ENCODE measurements around the gene CLCN4.

Gene CLCN4

DNA sequence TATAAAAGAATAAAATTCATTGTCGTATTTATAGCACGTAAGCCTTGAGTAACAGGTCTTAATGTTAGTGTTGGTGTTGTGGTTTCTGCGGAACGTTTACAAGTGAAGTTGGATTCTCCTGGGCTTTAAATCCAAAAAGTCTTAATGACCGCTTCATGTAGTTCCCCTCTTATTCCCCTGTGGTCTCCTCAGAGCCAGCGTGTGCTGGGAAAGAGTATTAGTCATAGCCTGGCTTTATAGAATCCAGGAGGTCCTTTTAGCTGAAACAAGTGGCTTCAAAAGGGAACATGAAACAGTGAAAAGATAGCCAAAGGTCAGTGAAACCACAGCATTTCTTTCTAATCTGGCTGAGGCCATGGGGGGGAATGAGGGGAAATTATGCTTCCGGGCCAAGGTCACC is 79.1 kb downstream of the CLCN4 start:
- Histone ChIP-seq H3K4me1 (ENCODE audit: control insufficient read depth, insufficient read depth, low read length) (no peaks in the 10 kb centered on the region; the same call in 1 of the 2 replicates), H3K36me3 (ENCODE audit: control insufficient read depth, insufficient read depth, low read length) (no peaks in the 10 kb centered on the region), H3K27me3 (ENCODE audit: control insufficient read depth, insufficient read depth, low read length) (no peaks in the 10 kb centered on the region), H3K4me3 (ENCODE audit: low read length) (no peak overlapping the region), H3K9me3 (ENCODE audit: control insufficient read depth, insufficient read depth, low read length) (no peaks in the 10 kb centered on the region), H3K27ac (ENCODE audit: low read length) (no peak overlapping the region)
- DNase-seq (ENCODE audit: low read depth, low spot score) = no peak
- WGBS (ENCODE audit: insufficient coverage, insufficient read length) = no CpG with 5 or more reads among the region's 7 CpGs

DNA sequence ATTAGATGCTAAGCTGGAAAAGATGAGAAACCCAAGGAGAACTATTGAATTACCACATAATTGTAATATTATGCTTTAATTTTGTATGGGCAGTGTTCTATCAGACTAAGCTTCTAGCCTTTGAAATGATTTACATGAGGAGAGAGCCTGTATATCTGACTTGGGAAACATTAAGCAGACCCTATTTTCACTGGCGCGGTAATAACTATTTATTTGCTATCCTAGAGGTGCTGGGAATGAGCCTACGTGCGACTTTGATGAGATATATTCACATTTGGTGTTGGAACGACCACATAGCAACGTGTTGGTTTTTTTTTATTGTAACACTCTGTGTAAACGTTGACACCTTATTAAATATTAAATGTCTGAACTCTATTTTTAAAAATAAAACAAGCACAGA is 80.5 kb downstream of the CLCN4 start:
- Histone ChIP-seq H3K27ac (ENCODE audit: low read length) (no peak overlapping the region), H3K4me1 (ENCODE audit: control insufficient read depth, insufficient read depth, low read length) (no peaks in the 10 kb centered on the region; the same call in 1 of the 2 replicates), H3K27me3 (ENCODE audit: control insufficient read depth, insufficient read depth, low read length) (no peaks in the 10 kb centered on the region), H3K9me3 (ENCODE audit: control insufficient read depth, insufficient read depth, low read length) (no peaks in the 10 kb centered on the region), H3K36me3 (ENCODE audit: control insufficient read depth, insufficient read depth, low read length) (no peaks in the 10 kb centered on the region), H3K4me3 (ENCODE audit: low read length) (no peak overlapping the region)
- no CpG with 5 or more reads among the region's 7 CpGs for WGBS (ENCODE audit: insufficient coverage, insufficient read length)
- no peak for DNase-seq (ENCODE audit: low read depth, low spot score)

DNA sequence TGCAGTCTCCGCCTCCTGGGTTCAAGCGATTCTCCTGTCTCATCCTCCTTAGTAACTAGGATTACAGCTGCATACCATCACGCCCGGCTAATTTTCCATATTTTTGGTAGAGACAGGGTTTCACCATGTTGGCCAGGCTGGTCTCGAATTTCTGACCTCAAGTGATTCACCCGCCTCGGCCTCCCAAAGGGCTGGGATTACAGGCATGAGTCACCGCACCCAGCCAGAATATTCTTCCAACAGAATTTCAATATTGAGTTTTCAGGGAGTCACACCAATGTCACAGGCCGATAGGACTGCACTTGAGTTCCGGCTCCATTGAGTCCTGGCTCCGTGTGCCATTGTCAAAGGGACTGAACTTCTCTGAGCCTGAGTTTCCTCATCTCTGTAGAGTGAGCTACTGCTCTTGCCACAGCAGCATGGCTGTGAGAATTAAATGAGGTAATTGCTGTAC is 82.9 kb downstream of the CLCN4 start:
- WGBS (ENCODE audit: insufficient coverage, insufficient read length) = no CpG with 5 or more reads among the region's 11 CpGs
- no peak overlapping the region for H3K4me3 ChIP-seq (ENCODE audit: low read length)

DNA sequence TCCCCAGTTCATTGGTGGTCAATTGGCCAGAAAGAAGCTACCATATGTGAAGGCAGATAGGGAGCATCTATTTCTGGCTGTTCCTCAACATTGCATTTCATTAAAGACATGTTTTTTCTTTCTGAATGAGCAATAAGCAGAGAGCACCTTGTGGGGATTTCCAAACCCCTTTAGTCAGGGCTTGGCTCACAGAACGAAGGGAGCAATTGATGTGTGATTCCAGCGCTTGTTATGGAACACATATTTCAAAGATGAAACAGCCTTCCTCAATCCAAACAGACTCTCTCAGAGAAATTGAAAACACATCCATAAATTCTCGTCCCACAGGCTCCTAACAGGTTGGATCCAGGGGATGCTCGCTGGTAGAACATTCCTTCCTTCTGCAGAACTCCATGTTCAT is 84.1 kb downstream of the CLCN4 start:
- Histone ChIP-seq H3K36me3 (ENCODE audit: control insufficient read depth, insufficient read depth, low read length) (no peaks in the 10 kb centered on the region), H3K9me3 (ENCODE audit: control insufficient read depth, insufficient read depth, low read length) (no peaks in the 10 kb centered on the region), H3K4me1 (ENCODE audit: control insufficient read depth, insufficient read depth, low read length) (no peaks in the 10 kb centered on the region; the same call in 1 of the 2 replicates), H3K4me3 (ENCODE audit: low read length) (no peak overlapping the region), H3K27me3 (ENCODE audit: control insufficient read depth, insufficient read depth, low read length) (no peaks in the 10 kb centered on the region), H3K27ac (ENCODE audit: low read length) (no peak overlapping the region)
- WGBS (ENCODE audit: insufficient coverage, insufficient read length) = no CpG with 5 or more reads among the region's 4 CpGs
- no peak for DNase-seq (ENCODE audit: low read depth, low spot score)

More for the DNA sequence above, 82.9 kb downstream of the CLCN4 start:
- Histone ChIP-seq H3K36me3 (ENCODE audit: control insufficient read depth, insufficient read depth, low read length) (no peaks in the 10 kb centered on the region), H3K9me3 (ENCODE audit: control insufficient read depth, insufficient read depth, low read length) (no peaks in the 10 kb centered on the region), H3K27me3 (ENCODE audit: control insufficient read depth, insufficient read depth, low read length) (no peaks in the 10 kb centered on the region), H3K27ac (ENCODE audit: low read length) (no peak overlapping the region), H3K4me1 (ENCODE audit: control insufficient read depth, insufficient read depth, low read length) (no peaks in the 10 kb centered on the region; the same call in 1 of the 2 replicates)
- DNase-seq (ENCODE audit: low read depth, low spot score) = no peak

DNA sequence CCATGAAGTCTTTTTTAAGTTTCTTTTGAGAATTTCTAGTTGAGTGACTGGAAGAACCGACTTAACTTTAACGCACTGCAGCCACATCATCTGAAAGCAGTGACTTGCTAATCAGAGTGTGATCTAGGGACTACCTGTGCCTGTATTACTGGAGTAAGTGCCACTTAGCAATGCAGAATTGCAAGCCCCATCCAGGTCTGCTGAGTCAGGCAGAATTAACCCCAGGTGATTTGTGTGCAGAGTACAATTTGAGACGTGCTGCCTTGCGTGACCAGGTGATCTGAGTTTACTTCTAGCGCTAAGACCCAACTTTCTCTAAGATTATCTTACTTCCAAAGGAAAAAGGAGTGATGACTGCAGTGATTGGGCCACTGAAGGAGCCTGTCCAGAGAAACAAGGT is 85.3 kb downstream of the CLCN4 start:
- Histone ChIP-seq H3K4me1 (ENCODE audit: control insufficient read depth, insufficient read depth, low read length) (no peaks in the 10 kb centered on the region; the same call in 1 of the 2 replicates), H3K27me3 (ENCODE audit: control insufficient read depth, insufficient read depth, low read length) (no peaks in the 10 kb centered on the region), H3K36me3 (ENCODE audit: control insufficient read depth, insufficient read depth, low read length) (no peaks in the 10 kb centered on the region), H3K4me3 (ENCODE audit: low read length) (no peak overlapping the region), H3K27ac (ENCODE audit: low read length) (no peak overlapping the region), H3K9me3 (ENCODE audit: control insufficient read depth, insufficient read depth, low read length) (no peaks in the 10 kb centered on the region)
- DNase-seq (ENCODE audit: low read depth, low spot score) = no peak
- no CpG with 5 or more reads among the region's 5 CpGs for WGBS (ENCODE audit: insufficient coverage, insufficient read length)

DNA sequence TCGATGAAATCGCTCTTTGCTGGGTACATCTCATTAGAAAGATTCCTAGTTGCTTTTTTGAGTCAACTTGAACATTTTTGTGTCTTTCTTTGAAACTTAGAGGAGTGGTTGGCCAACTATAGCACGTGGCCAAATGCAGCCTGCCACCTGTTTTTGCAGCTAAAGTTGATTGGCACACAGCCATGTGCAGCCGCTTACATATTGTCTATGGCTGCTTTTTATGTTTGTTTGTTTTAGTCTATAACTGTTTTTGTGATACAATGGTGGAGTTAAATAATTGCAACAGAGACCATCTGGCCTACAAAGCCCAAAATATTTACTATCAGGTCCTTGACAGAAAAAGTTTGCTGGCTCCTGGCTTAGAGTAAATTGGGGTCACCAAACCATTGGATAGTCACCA is 86.3 kb downstream of the CLCN4 start:
- H3K9me3 ChIP-seq (ENCODE audit: control insufficient read depth, insufficient read depth, low read length) = no peaks in the 10 kb centered on the region
- H3K4me3 ChIP-seq (ENCODE audit: low read length) = no peak overlapping the region
- no peaks in the 10 kb centered on the region for H3K27me3 ChIP-seq (ENCODE audit: control insufficient read depth, insufficient read depth, low read length)
- no CpG with 5 or more reads among the region's 4 CpGs for WGBS (ENCODE audit: insufficient coverage, insufficient read length)
- H3K36me3 ChIP-seq (ENCODE audit: control insufficient read depth, insufficient read depth, low read length) = no peaks in the 10 kb centered on the region
- H3K27ac ChIP-seq (ENCODE audit: low read length) = no peak overlapping the region
- H3K4me1 ChIP-seq (ENCODE audit: control insufficient read depth, insufficient read depth, low read length) = no peaks in the 10 kb centered on the region
- DNase-seq (ENCODE audit: low read depth, low spot score) = no peak

DNA sequence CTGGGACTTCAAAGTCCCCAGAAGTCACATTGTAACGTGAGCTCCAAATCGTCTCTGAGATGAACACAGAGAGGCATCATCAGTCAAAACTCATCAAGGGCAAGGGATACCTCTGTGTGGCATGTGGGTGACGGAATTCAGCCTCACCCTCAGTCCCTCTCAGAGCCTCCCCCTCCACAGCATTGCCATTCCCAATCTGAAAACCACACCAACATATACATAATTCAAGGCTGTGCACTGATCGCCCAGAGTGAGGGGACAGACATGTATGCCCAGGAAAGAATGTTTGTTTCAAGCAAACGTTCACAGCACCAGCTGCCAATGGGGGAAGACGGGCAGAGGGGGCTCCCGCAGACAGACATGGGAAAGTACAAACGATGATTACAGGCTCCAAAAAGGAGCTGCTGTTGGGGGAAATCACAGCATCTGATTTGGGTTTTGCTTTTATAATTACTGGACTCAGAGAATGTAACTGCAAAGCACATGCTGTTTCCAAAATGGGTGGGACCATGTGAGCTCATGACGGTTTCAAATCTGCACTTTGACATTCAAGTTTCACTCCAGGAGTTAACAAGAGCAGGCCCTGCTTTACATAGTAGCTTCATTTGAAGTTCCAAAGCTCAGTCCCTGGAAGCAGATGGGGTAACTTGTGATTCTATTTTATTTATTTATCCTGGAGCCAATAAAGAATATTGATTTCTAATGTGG is 88.3 kb downstream of the CLCN4 start:
- WGBS (ENCODE audit: insufficient coverage, insufficient read length) = no CpG with 5 or more reads among the region's 9 CpGs
- no peak for DNase-seq (ENCODE audit: low read depth, low spot score)
- H3K27ac ChIP-seq (ENCODE audit: low read length) = no peak overlapping the region
- no peaks in the 10 kb centered on the region for H3K27me3 ChIP-seq (ENCODE audit: control insufficient read depth, insufficient read depth, low read length)
- H3K4me3 ChIP-seq (ENCODE audit: low read length) = no peak overlapping the region
- H3K9me3 ChIP-seq (ENCODE audit: control insufficient read depth, insufficient read depth, low read length) = no peaks in the 10 kb centered on the region
- no peaks in the 10 kb centered on the region for H3K4me1 ChIP-seq (ENCODE audit: control insufficient read depth, insufficient read depth, low read length)
- H3K36me3 ChIP-seq (ENCODE audit: control insufficient read depth, insufficient read depth, low read length) = no peaks in the 10 kb centered on the region

DNA sequence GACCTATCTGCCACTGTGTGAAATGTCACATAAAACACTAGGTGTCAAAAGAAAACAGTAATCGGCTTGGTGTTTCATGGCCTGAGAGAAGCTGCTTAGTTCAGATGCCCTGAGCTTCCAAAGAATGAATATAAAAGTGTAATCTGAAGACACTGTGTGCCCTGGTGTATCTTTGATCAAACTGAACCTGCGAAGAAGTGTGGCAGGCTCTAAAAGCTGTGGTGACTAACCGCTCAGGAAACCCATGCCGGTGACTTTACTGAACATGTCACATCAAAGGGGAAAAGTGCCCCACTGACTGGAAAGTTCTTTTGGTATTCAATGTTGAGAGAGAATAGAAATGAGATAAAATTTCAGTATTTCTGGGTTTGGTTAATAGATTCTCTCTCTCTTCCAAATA is 89.1 kb downstream of the CLCN4 start:
- Histone ChIP-seq H3K4me3 (ENCODE audit: low read length) (no peak overlapping the region), H3K36me3 (ENCODE audit: control insufficient read depth, insufficient read depth, low read length) (no peaks in the 10 kb centered on the region), H3K27me3 (ENCODE audit: control insufficient read depth, insufficient read depth, low read length) (no peaks in the 10 kb centered on the region), H3K27ac (ENCODE audit: low read length) (no peak overlapping the region), H3K4me1 (ENCODE audit: control insufficient read depth, insufficient read depth, low read length) (no peaks in the 10 kb centered on the region), H3K9me3 (ENCODE audit: control insufficient read depth, insufficient read depth, low read length) (no peaks in the 10 kb centered on the region)
- DNase-seq (ENCODE audit: low read depth, low spot score) = no peak
- no CpG with 5 or more reads among the region's 4 CpGs for WGBS (ENCODE audit: insufficient coverage, insufficient read length)

DNA sequence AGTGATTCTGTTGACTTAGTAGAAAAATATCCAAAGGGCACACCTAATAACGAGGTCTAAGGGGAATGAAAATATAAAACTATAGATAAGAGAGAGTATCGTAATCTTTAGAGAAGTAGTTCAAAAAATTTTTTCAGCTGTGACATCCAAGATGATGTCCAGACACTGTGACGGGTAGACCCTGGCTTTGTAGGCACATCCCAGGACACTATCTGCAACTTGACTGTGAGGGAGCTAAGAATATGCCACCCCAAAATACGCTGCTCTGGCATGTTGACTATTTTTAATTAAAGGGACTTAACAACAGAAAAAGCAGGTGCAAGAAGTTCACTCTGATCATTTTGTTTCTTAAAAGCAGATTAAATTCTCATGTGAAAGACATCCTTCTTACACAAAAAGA is 89.5 kb downstream of the CLCN4 start:
- Histone ChIP-seq H3K4me3 (ENCODE audit: low read length) (no peak overlapping the region), H3K36me3 (ENCODE audit: control insufficient read depth, insufficient read depth, low read length) (no peaks in the 10 kb centered on the region), H3K4me1 (ENCODE audit: control insufficient read depth, insufficient read depth, low read length) (no peaks in the 10 kb centered on the region), H3K27ac (ENCODE audit: low read length) (no peak overlapping the region), H3K27me3 (ENCODE audit: control insufficient read depth, insufficient read depth, low read length) (no peaks in the 10 kb centered on the region), H3K9me3 (ENCODE audit: control insufficient read depth, insufficient read depth, low read length) (no peaks in the 10 kb centered on the region)
- WGBS (ENCODE audit: insufficient coverage, insufficient read length) = no CpG with 5 or more reads among the region's 4 CpGs
- DNase-seq (ENCODE audit: low read depth, low spot score) = no peak

DNA sequence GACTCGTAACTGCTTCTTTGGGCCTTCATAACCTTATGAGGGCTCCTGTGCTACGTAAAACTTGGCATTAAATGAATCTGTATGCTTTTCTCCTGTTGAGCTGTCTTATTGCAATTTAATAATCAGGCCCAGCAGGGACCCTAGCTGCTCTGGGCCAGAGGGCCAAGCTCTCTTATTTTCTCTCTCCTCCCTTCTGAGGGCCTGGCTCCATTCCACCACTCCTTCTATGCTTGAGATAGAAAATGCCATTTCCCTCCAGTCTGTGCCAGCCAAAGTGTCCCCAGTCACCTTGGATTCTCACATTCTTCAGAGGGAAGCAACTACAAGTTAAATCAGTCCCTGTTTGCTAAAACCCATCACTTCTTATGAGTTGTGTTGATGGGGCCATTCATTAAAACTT is 90.1 kb downstream of the CLCN4 start:
- Histone ChIP-seq H3K27me3 (ENCODE audit: control insufficient read depth, insufficient read depth, low read length) (no peaks in the 10 kb centered on the region), H3K4me3 (ENCODE audit: low read length) (no peak overlapping the region), H3K9me3 (ENCODE audit: control insufficient read depth, insufficient read depth, low read length) (no peaks in the 10 kb centered on the region), H3K36me3 (ENCODE audit: control insufficient read depth, insufficient read depth, low read length) (no peaks in the 10 kb centered on the region), H3K27ac (ENCODE audit: low read length) (no peak overlapping the region), H3K4me1 (ENCODE audit: control insufficient read depth, insufficient read depth, low read length) (no peaks in the 10 kb centered on the region)
- DNase-seq (ENCODE audit: low read depth, low spot score) = no peak
- no CpG with 5 or more reads among the region's 2 CpGs for WGBS (ENCODE audit: insufficient coverage, insufficient read length)

DNA sequence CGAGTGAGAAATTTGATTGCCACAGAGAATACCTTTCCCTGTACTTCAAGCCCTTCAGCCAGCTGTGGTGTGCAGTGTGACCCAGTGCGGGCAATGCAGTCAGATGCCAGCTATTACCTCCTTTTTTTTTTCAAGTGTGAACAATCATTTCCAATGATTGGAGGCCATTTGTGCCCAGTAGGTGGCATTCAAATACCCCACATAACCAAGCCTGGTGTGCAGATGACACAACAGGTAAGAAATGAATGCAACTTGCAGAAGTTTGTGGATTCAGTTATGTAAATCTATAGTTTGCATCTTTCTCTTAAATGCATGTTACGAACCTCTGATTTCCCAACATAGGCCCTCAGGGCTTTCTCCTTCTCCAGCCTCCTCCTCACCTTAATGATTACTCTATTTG is 98.0 kb downstream of the CLCN4 start:
- Histone ChIP-seq H3K4me3 (ENCODE audit: low read length) (no peak overlapping the region), H3K27ac (ENCODE audit: low read length) (no peak overlapping the region), H3K9me3 (ENCODE audit: control insufficient read depth, insufficient read depth, low read length) (no peaks in the 10 kb centered on the region), H3K27me3 (ENCODE audit: control insufficient read depth, insufficient read depth, low read length) (no peaks in the 10 kb centered on the region), H3K4me1 (ENCODE audit: control insufficient read depth, insufficient read depth, low read length) (no peaks in the 10 kb centered on the region), H3K36me3 (ENCODE audit: control insufficient read depth, insufficient read depth, low read length) (no peaks in the 10 kb centered on the region)
- no peak for DNase-seq (ENCODE audit: low read depth, low spot score)
- WGBS (ENCODE audit: insufficient coverage, insufficient read length) = no CpG with 5 or more reads among the region's 3 CpGs
